Activated T-helper 2 cell treated with anti-CD3 and anti-CD28 coated beads, Interferon-gamma antibody, Interleukin-2, Interleukin-4, amounts not matched to agents 10 μg/mL and 5 μg/mL and 100 μg/mL, durations not matched to agents 14 hours and 24 hours and 36 hours (primary cell): ENCODE measurements around the gene CLEC2L. TPM values are rescaled to one million over a fixed set of nuclear protein-coding genes. Genes with fewer than 3 reads are reported as not detected.
"Not testable (repeated sequence)": the region's sequence is repeated elsewhere in the genome, so short reads cannot be mapped to it uniquely, and the experiment has no call there.

ENCODE experiments used
- DNase-seq: peaks from one replicate; pipeline ENCODE4 v3.0.0; 2021; ENCODE audit warnings: low spot score
- H3K27ac Mint-ChIP-seq: one replicate; pipeline ENCODE4 v1.8.0; 2021; ENCODE audit warnings: mixed read lengths
- H3K27me3 Mint-ChIP-seq: one replicate; pipeline ENCODE4 v1.8.0; 2021; ENCODE audit warnings: low read depth, mixed read lengths
- H3K36me3 Mint-ChIP-seq: one replicate; pipeline ENCODE4 v1.8.0; 2021; ENCODE audit warnings: low read depth, mixed read lengths
- H3K4me1 Mint-ChIP-seq: one replicate; pipeline ENCODE4 v1.8.0; 2021; ENCODE audit warnings: low read depth, mixed read lengths
- H3K4me3 Mint-ChIP-seq: one replicate; pipeline ENCODE4 v1.8.0; 2021; ENCODE audit warnings: low read depth, mild to moderate bottlenecking, moderate library complexity, mixed read lengths
- H3K9me3 Mint-ChIP-seq: one replicate; pipeline ENCODE4 v1.8.0; 2021; ENCODE audit warnings: mixed read lengths
- intact Hi-C: fragments of 100-400 bp; cut with micrococcal nuclease; formaldehyde crosslinking; loops from one replicate; pipeline ENCODE4 v1.15.1; 2023
- total RNA-seq: library from RNA; stranded (reverse); gene quantifications from 2 replicates; pipeline ENCODE4 v1.2.3, GENCODE V29; 2022

Gene CLEC2L
- total RNA-seq, 1 donor from 2014 or later, result not detected

GRCh38 chr7:139544645-139545044 is 21.2 kb downstream of the CLEC2L start:
- H3K9me3 Mint-ChIP-seq, result no peaks in the 10 kb centered on the region
- intact Hi-C loops, result no loop called here
- DNase-seq, result no peak
- H3K36me3 Mint-ChIP-seq, result no peaks in the 10 kb centered on the region
- H3K27ac Mint-ChIP-seq, result no peak overlapping the region
- H3K4me3 Mint-ChIP-seq, result no peak overlapping the region
- H3K4me1 Mint-ChIP-seq, result no peaks in the 10 kb centered on the region
- no peaks in the 10 kb centered on the region for H3K27me3 Mint-ChIP-seq

GRCh38 chr7:139548302-139549028 is 25.0 kb downstream of the CLEC2L start:
- Mint-ChIP-seq H3K27ac (no peak overlapping the region), H3K4me3 (no peak overlapping the region), H3K27me3 (peaks cover 7% of the 10 kb centered on the region), H3K4me1 (no peaks in the 10 kb centered on the region), H3K9me3 (no peaks in the 10 kb centered on the region), H3K36me3 (no peaks in the 10 kb centered on the region)
- no peak for DNase-seq
- intact Hi-C loops, result no loop called here

GRCh38 chr7:139553991-139554700 is 30.7 kb downstream of the CLEC2L start:
- H3K27ac Mint-ChIP-seq, DNase-seq, H3K4me3 Mint-ChIP-seq, intact Hi-C loops, H3K9me3 Mint-ChIP-seq, H3K36me3 Mint-ChIP-seq, H3K4me1 Mint-ChIP-seq: not testable (repeated sequence)
- peaks cover 26% of the 10 kb centered on the region for H3K27me3 Mint-ChIP-seq

GRCh38 chr7:139557857-139558581 is 34.5 kb downstream of the CLEC2L start:
- Mint-ChIP-seq H3K27ac (no peak overlapping the region), H3K36me3 (no peaks in the 10 kb centered on the region), H3K4me3 (no peak overlapping the region), H3K9me3 (no peaks in the 10 kb centered on the region), H3K4me1 (no peaks in the 10 kb centered on the region), H3K27me3 (peaks cover 23% of the 10 kb centered on the region)
- intact Hi-C loops, result no loop called here
- no peak for DNase-seq

GRCh38 chr7:139559364-139560105 is 36.0 kb downstream of the CLEC2L start:
- no peaks in the 10 kb centered on the region for H3K9me3 Mint-ChIP-seq
- H3K27ac Mint-ChIP-seq, result no peak overlapping the region
- H3K4me3 Mint-ChIP-seq, result no peak overlapping the region
- H3K4me1 Mint-ChIP-seq, result no peaks in the 10 kb centered on the region
- intact Hi-C loops, result no loop called here
- DNase-seq, result no peak
- H3K27me3 Mint-ChIP-seq, result peaks cover 15% of the 10 kb centered on the region
- H3K36me3 Mint-ChIP-seq, result no peaks in the 10 kb centered on the region

GRCh38 chr7:139560199-139560598 is 36.7 kb downstream of the CLEC2L start:
- no peaks in the 10 kb centered on the region for H3K4me1 Mint-ChIP-seq
- no peaks in the 10 kb centered on the region for H3K9me3 Mint-ChIP-seq
- H3K4me3 Mint-ChIP-seq, result no peak overlapping the region
- peaks cover 10% of the 10 kb centered on the region for H3K27me3 Mint-ChIP-seq
- DNase-seq, result no peak
- H3K36me3 Mint-ChIP-seq, result no peaks in the 10 kb centered on the region
- H3K27ac Mint-ChIP-seq, result no peak overlapping the region
- intact Hi-C loops, result no loop called here

- DNase-seq, result no peak
- Mint-ChIP-seq H3K27ac (no peak overlapping the region), H3K36me3 (no peaks in the 10 kb centered on the region), H3K4me3 (no peak overlapping the region), H3K4me1 (no peaks in the 10 kb centered on the region), H3K9me3 (no peaks in the 10 kb centered on the region), H3K27me3 (peaks cover 9% of the 10 kb centered on the region)
- intact Hi-C loops, result no loop called here
Observed at GRCh38 chr7:139560678-139561077, 37.2 kb downstream of the CLEC2L start.

GRCh38 chr7:139562491-139562890 is 39.0 kb downstream of the CLEC2L start:
- Mint-ChIP-seq H3K4me1 (no peaks in the 10 kb centered on the region), H3K9me3 (no peaks in the 10 kb centered on the region), H3K27me3 (peaks cover 5% of the 10 kb centered on the region), H3K4me3 (no peak overlapping the region), H3K36me3 (no peaks in the 10 kb centered on the region), H3K27ac (no peak overlapping the region)
- intact Hi-C loops, result no loop called here
- DNase-seq, result no peak

- Mint-ChIP-seq H3K36me3 (no peaks in the 10 kb centered on the region), H3K27me3 (no peaks in the 10 kb centered on the region), H3K4me3 (no peak overlapping the region), H3K9me3 (no peaks in the 10 kb centered on the region), H3K4me1 (no peaks in the 10 kb centered on the region), H3K27ac (no peak overlapping the region)
- DNase-seq, result no peak
- intact Hi-C loops, result no loop called here
Observed at GRCh38 chr7:139562961-139563565, 39.6 kb downstream of the CLEC2L start.

GRCh38 chr7:139563856-139564255 is 40.4 kb downstream of the CLEC2L start:
- Mint-ChIP-seq H3K27me3 (no peaks in the 10 kb centered on the region), H3K9me3 (no peaks in the 10 kb centered on the region), H3K27ac (no peak overlapping the region), H3K4me1 (no peaks in the 10 kb centered on the region), H3K4me3 (no peak overlapping the region), H3K36me3 (no peaks in the 10 kb centered on the region)
- intact Hi-C loops, result no loop called here
- no peak for DNase-seq

- peaks cover 3% of the 10 kb centered on the region for H3K36me3 Mint-ChIP-seq
Observed at GRCh38 chr7:139566075-139566474, 42.6 kb downstream of the CLEC2L start.

More at GRCh38 chr7:139566075-139566474, 42.6 kb downstream of the CLEC2L start:
- Mint-ChIP-seq H3K27me3 (no peaks in the 10 kb centered on the region), H3K27ac (no peak overlapping the region), H3K9me3 (no peaks in the 10 kb centered on the region), H3K4me3 (no peak overlapping the region), H3K4me1 (no peaks in the 10 kb centered on the region)
- intact Hi-C loops, result no loop called here
- no peak for DNase-seq
